ENCODE measurements around the gene FBP1. TPM values are rescaled to one million over a fixed set of nuclear protein-coding genes. Genes with fewer than 3 reads are reported as not detected.

Gene FBP1
- total and polyA plus RNA-seq, 2 donors (not counting 1 experiment from before 2014, with no cell fraction given) = not detected

DNA sequence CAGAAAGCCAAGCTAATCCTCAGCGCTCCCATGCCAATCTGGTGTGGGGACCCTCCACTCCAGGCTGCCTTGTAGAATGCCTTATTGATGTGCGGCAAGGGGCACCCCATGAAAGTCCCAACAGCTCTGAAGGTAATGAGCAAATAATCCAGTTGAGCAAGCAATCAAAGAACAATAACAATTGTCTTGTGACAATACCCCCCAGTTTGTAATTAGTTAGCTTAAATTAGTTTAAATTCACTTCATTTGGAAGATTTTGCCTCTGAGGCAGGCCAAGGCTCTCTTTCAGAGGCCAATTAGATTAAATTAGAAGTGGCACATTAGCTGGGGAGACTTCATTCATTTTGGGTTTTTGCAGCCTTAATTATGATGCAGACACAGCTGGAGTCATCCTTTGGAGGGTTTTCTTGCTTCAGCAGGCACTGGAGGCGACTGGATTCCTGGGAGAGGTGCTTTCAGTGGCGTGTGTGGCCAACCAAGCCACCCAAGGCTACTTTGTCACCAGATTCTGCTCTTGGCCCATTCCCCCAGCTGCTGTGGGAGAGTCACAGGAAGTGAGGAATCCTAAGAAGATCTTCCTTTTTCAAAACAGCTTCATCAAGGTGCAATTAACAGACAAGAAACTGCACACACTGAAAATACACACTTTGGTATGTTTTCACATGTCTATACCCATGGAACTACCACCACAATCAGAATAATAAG lies 17.9 kb upstream of the FBP1 start:
- no peak for TF ChIP-seq EZH2 (IDR thresholded peaks at IDR 0.05; ENCODE audit: low read length, missing control alignments)
- TF ChIP-seq, protein P1, sequence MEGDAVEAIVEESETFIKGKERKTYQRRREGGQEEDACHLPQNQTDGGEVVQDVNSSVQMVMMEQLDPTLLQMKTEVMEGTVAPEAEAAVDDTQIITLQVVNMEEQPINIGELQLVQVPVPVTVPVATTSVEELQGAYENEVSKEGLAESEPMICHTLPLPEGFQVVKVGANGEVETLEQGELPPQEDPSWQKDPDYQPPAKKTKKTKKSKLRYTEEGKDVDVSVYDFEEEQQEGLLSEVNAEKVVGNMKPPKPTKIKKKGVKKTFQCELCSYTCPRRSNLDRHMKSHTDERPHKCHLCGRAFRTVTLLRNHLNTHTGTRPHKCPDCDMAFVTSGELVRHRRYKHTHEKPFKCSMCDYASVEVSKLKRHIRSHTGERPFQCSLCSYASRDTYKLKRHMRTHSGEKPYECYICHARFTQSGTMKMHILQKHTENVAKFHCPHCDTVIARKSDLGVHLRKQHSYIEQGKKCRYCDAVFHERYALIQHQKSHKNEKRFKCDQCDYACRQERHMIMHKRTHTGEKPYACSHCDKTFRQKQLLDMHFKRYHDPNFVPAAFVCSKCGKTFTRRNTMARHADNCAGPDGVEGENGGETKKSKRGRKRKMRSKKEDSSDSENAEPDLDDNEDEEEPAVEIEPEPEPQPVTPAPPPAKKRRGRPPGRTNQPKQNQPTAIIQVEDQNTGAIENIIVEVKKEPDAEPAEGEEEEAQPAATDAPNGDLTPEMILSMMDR (conservative IDR thresholded peaks at IDR 0.05 in 1 of 2, IDR thresholded peaks at IDR 0.05 in 1 of 2; ENCODE audit: low read depth in 1 of 2, low read length in 2 of 2) = no peak
- Histone ChIP-seq H3K9ac (ENCODE audit: insufficient read depth, low read length) (no peak overlapping the region), H4K20me1 (ENCODE audit: control insufficient read depth, extremely low read depth, insufficient read depth, low read length) (no peaks in the 10 kb centered on the region), H3K4me1 (ENCODE audit: control insufficient read depth, extremely low read depth, insufficient read depth, low read length) (no peaks in the 10 kb centered on the region), H2AFZ (ENCODE audit: low read length) (no peak overlapping the region), H3K4me3 (replicated peaks in 1 of 4; ENCODE audit: control extremely low read depth in 1 of 4, insufficient read depth in 1 of 4, low read depth in 3 of 4, low read length in 4 of 4) (no peak overlapping the region), H3K36me3 (ENCODE audit: control insufficient read depth, insufficient read depth, low read length) (no peaks in the 10 kb centered on the region), H3K4me2 (ENCODE audit: extremely low read depth, insufficient read depth, low read length) (no peak overlapping the region), H3K27me3 (ENCODE audit: control insufficient read depth, insufficient read depth, low read length) (peaks cover 12% of the 10 kb centered on the region), H3K27ac (ENCODE audit: insufficient read depth, low read length) (no peak overlapping the region), H3K79me2 (ENCODE audit: control insufficient read depth, insufficient read depth, low read length) (no peaks in the 10 kb centered on the region), H3K9me3 (ENCODE audit: control insufficient read depth, insufficient read depth, low read depth, low read length) (no peaks in the 10 kb centered on the region)
- no peak for DNase-seq (ENCODE audit: low read depth in 2 of 2)

DNA sequence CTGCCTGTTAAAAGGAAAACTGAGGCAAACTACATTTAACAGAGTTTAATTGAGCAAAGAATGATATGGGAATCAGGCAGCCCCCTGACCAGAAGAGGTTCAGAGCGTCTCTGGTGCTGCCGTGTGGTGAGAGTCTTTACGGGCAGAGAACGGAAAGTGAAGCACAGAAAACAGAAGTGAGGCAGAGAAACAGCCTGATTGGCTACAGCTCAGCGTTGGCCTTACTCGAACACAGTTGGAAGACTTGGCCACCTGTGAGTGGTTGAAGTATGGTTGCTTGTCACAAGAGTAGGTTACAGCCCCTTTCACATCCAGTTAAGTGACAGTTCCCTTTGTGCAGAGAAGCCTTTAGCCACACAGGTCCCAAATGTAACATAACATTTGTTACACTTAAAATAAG lies 16.9 kb upstream of the FBP1 start:
- DNase-seq (ENCODE audit: low read depth in 2 of 2) = peak in 1 of 2 donors; percentile 22
- Histone ChIP-seq H4K20me1 (ENCODE audit: control insufficient read depth, extremely low read depth, insufficient read depth, low read length) (no peaks in the 10 kb centered on the region), H3K4me3 (replicated peaks in 1 of 4; ENCODE audit: control extremely low read depth in 1 of 4, insufficient read depth in 1 of 4, low read depth in 3 of 4, low read length in 4 of 4) (no peak overlapping the region), H3K9me3 (ENCODE audit: control insufficient read depth, insufficient read depth, low read depth, low read length) (no peaks in the 10 kb centered on the region), H3K36me3 (ENCODE audit: control insufficient read depth, insufficient read depth, low read length) (no peaks in the 10 kb centered on the region), H3K9ac (ENCODE audit: insufficient read depth, low read length) (no peak overlapping the region), H3K4me1 (ENCODE audit: control insufficient read depth, extremely low read depth, insufficient read depth, low read length) (no peaks in the 10 kb centered on the region), H3K4me2 (ENCODE audit: extremely low read depth, insufficient read depth, low read length) (peak overlapping the region; percentile 35), H3K27me3 (ENCODE audit: control insufficient read depth, insufficient read depth, low read length) (peaks cover 12% of the 10 kb centered on the region), H3K27ac (ENCODE audit: insufficient read depth, low read length) (no peak overlapping the region), H3K79me2 (ENCODE audit: control insufficient read depth, insufficient read depth, low read length) (no peaks in the 10 kb centered on the region), H2AFZ (ENCODE audit: low read length) (no peak overlapping the region)
- TF ChIP-seq EZH2 (IDR thresholded peaks at IDR 0.05; ENCODE audit: low read length, missing control alignments) = no peak
- TF ChIP-seq, protein P1 (conservative IDR thresholded peaks at IDR 0.05 in 1 of 2, IDR thresholded peaks at IDR 0.05 in 1 of 2; ENCODE audit: low read depth in 1 of 2, low read length in 2 of 2) = no peak

DNA sequence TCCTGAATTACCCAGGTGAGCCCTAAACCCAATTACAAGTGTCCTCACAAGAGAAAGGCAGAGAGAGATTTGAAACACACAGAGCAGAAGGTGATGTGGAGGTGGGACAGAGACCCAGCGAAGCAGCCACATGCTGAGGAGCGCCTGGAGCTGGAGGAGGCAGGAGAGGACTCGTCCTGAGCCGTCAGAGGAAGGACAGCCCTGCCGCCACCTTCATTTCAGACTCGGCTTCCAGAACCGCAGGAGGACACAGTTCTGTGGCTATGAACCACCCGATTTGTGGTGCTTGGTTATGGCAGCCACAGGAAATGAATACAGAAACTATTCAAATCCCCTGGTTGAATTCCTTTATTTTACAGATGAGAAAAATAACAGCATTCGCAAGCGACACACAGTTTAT lies 16.4 kb upstream of the FBP1 start:
- no peaks in the 10 kb centered on the region for H3K4me1 ChIP-seq (ENCODE audit: control insufficient read depth, extremely low read depth, insufficient read depth, low read length)
- no peaks in the 10 kb centered on the region for H3K9me3 ChIP-seq (ENCODE audit: control insufficient read depth, insufficient read depth, low read depth, low read length)
- peaks cover 12% of the 10 kb centered on the region for H3K27me3 ChIP-seq (ENCODE audit: control insufficient read depth, insufficient read depth, low read length)
- no peaks in the 10 kb centered on the region for H3K79me2 ChIP-seq (ENCODE audit: control insufficient read depth, insufficient read depth, low read length)
- no peak for DNase-seq (ENCODE audit: low read depth in 2 of 2)
- no peak overlapping the region for H3K4me2 ChIP-seq (ENCODE audit: extremely low read depth, insufficient read depth, low read length)
- H3K4me3 ChIP-seq (replicated peaks in 1 of 4; ENCODE audit: control extremely low read depth in 1 of 4, insufficient read depth in 1 of 4, low read depth in 3 of 4, low read length in 4 of 4) = no peak overlapping the region
- no peak overlapping the region for H2AFZ ChIP-seq (ENCODE audit: low read length)
- TF ChIP-seq EZH2 (IDR thresholded peaks at IDR 0.05; ENCODE audit: low read length, missing control alignments) = no peak
- TF ChIP-seq, protein P1 (conservative IDR thresholded peaks at IDR 0.05 in 1 of 2, IDR thresholded peaks at IDR 0.05 in 1 of 2; ENCODE audit: low read depth in 1 of 2, low read length in 2 of 2) = no peak
- H3K9ac ChIP-seq (ENCODE audit: insufficient read depth, low read length) = no peak overlapping the region
- H4K20me1 ChIP-seq (ENCODE audit: control insufficient read depth, extremely low read depth, insufficient read depth, low read length) = no peaks in the 10 kb centered on the region
- H3K36me3 ChIP-seq (ENCODE audit: control insufficient read depth, insufficient read depth, low read length) = no peaks in the 10 kb centered on the region
- H3K27ac ChIP-seq (ENCODE audit: insufficient read depth, low read length) = no peak overlapping the region
